PC-9 (cell line): ENCODE results near the gene FAM180B. TPM values are rescaled to one million over a fixed set of nuclear protein-coding genes. Genes with fewer than 3 reads are reported as not detected.
A peak's percentile ranks its signal among the peaks of the same experiment; 100 is the strongest.
"Not testable (repeated sequence)": the region's sequence is repeated elsewhere in the genome, so short reads cannot be mapped to it uniquely, and the experiment has no call there.

ENCODE experiments used
- BruUV-seq: library from RNA; stranded (reverse); fragments of 400-500 nt; replicated peaks from 2 replicates; lab custom pipeline; 2021; lab: Mats Ljungman, UMichigan
- CTCF ChIA-PET: fragments of 300-600 bp; sonication (Branson Sonifier 250); formaldehyde crosslinking; loops from one replicate; lab custom pipeline; 2022; ENCODE audit warnings: antibody characterized with exemption; lab: Charles Lee
- POLR2A ChIA-PET: fragments of 300-600 bp; sonication (Branson Sonifier 250); formaldehyde crosslinking; loops from one replicate; lab custom pipeline; 2022; ENCODE audit warnings: antibody characterized with exemption; ENCODE audit not compliant: unreplicated experiment; lab: Charles Lee
- DNase-seq, 2 experiments: peaks; one replicate each; pipeline versions ENCODE4 v3.0.0 to v3.0.0-alpha.2; 2015 to 2022; ENCODE audit warnings: mixed read lengths in 1 of 2
- H2AFZ ChIP-seq: fragments of 200-600 bp; sonication (generic); 2 replicates; pipeline ENCODE4 v1.8.1; 2017; ENCODE audit warnings: antibody characterized with exemption
- H3F3A ChIP-seq: fragments of 200-600 bp; sonication (generic); 2 replicates; pipeline ENCODE4 v1.8.1; 2017; ENCODE audit warnings: antibody characterized with exemption, mild to moderate bottlenecking, low read depth; ENCODE audit not compliant: insufficient read depth
- H3K27ac ChIP-seq: fragments of 200-600 bp; sonication (generic); 2 replicates; pipeline ENCODE4 v1.6.1; 2016; ENCODE audit warnings: mixed run types
- H3K27me3 ChIP-seq: fragments of 200-600 bp; sonication (generic); 2 replicates; pipeline ENCODE4 v1.6.1; 2016; ENCODE audit warnings: low read depth, mixed run types; ENCODE audit not compliant: insufficient read depth
- H3K36me3 ChIP-seq: fragments of 200-600 bp; sonication (generic); 2 replicates; pipeline ENCODE4 v1.6.1; 2016; ENCODE audit warnings: low read depth, mixed run types
- H3K4me1 ChIP-seq: fragments of 200-600 bp; sonication (generic); replicated peaks from 2 replicates; pipeline ENCODE4 v1.6.1; 2016; ENCODE audit warnings: mixed run types; ENCODE audit not compliant: insufficient read depth
- H3K4me2 ChIP-seq: fragments of 200-600 bp; sonication (generic); 2 replicates; pipeline ENCODE4 v1.6.1; 2017; ENCODE audit warnings: mixed run types
- H3K4me3 ChIP-seq: fragments of 200-600 bp; sonication (generic); 2 replicates; pipeline ENCODE4 v1.6.1; 2016; ENCODE audit warnings: mixed run types
- H3K79me2 ChIP-seq: fragments of 200-600 bp; sonication (generic); 2 replicates; pipeline ENCODE4 v1.6.1; 2017; ENCODE audit warnings: low read depth, mixed run types
- H3K9me2 ChIP-seq: fragments of 200-600 bp; sonication (generic); 2 replicates; pipeline ENCODE4 v1.8.1; 2017; ENCODE audit warnings: mild to moderate bottlenecking; ENCODE audit not compliant: insufficient read depth
- H3K9me3 ChIP-seq: fragments of 200-600 bp; sonication (generic); 2 replicates; pipeline ENCODE4 v1.8.1; 2016; ENCODE audit warnings: low read depth; ENCODE audit not compliant: insufficient read depth
- H4K20me1 ChIP-seq: fragments of 200-600 bp; sonication (generic); 2 replicates; pipeline ENCODE4 v1.8.1; 2017; ENCODE audit not compliant: insufficient read depth
- EZH2 ChIP-seq: fragments of 200-600 bp; sonication (generic); IDR thresholded peaks from 2 replicates; pipeline ENCODE4 v1.8.0; 2017; ENCODE audit warnings: antibody characterized with exemption, low read depth
- intact Hi-C: fragments of 100-400 bp; cut with micrococcal nuclease; formaldehyde crosslinking; loops from one replicate; pipeline ENCODE4 v1.10.0; 2022; ENCODE audit not compliant: unreplicated experiment
- total RNA-seq: library from RNA; stranded (reverse); gene quantifications from 2 replicates; pipeline ENCODE4 v1.2.3, GENCODE V29; 2021
- TF ChIP-seq, protein P1 (sequence below): fragments of 200-600 bp; sonication (generic); conservative IDR thresholded peaks from 2 replicates; pipeline ENCODE4 v1.6.1; 2017; ENCODE audit warnings: mixed run types, antibody characterized with exemption, mild to moderate bottlenecking, moderate library complexity

FAM180B gene
- total RNA-seq, 1 experiment from 2014 or later = not detected

DNA sequence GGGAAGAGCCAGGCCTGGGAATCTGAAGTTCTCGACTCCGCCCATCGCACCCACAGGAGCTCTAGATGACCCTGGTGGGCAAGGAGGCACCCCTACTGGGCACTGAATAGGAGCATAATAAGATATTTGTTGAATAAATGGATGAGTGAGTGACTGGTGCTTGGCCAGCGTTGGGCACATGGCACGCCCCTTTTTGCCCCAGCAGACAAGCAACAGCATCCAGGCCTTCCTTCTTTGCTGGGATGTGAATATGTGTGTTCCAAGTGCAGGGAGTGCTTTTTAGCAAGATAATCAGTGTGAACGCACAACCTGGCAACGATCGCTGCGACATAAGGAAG is 33.1 kb upstream of the FAM180B start:
- Histone ChIP-seq H3K9me2 (0 out of 2 replicates have a peak, but pooled peaks cover 5% of the 10 kb centered on the region), H3K9me3 (no peaks in the 10 kb centered on the region), H3K79me2 (peaks cover 43% of the 10 kb centered on the region), H3F3A (peaks cover 33% of the 10 kb centered on the region; the same call in 1 of the 2 replicates), H2AFZ (peak overlapping the region; percentile 60), H3K4me3 (peak overlapping the region; percentile 80), H3K36me3 (peaks cover 20% of the 10 kb centered on the region), H3K4me2 (peak overlapping the region; percentile 97), H3K27ac (peak overlapping the region; percentile 28; the same call in 1 of the 2 replicates), H3K27me3 (no peaks in the 10 kb centered on the region), H3K4me1 (peaks cover 24% of the 10 kb centered on the region), H4K20me1 (peaks cover 27% of the 10 kb centered on the region)
- no TSS peak for BruUV-seq
- ChIA-PET POLR2A (interaction anchor here (0.5 to 0.6 kb wide), 3 partner anchors 105 to 296 kb away, joined by 4 to 14 read pairs (median 6); no protein-coding TSS in a partner anchor), CTCF (interaction anchor here (0.5 to 0.9 kb wide), 15 partner anchors 10 to 496 kb away, joined by 3 to 11 read pairs (median 4); no protein-coding TSS in a partner anchor)
- TF ChIP-seq EZH2 = no peak
- TF ChIP-seq, protein P1, sequence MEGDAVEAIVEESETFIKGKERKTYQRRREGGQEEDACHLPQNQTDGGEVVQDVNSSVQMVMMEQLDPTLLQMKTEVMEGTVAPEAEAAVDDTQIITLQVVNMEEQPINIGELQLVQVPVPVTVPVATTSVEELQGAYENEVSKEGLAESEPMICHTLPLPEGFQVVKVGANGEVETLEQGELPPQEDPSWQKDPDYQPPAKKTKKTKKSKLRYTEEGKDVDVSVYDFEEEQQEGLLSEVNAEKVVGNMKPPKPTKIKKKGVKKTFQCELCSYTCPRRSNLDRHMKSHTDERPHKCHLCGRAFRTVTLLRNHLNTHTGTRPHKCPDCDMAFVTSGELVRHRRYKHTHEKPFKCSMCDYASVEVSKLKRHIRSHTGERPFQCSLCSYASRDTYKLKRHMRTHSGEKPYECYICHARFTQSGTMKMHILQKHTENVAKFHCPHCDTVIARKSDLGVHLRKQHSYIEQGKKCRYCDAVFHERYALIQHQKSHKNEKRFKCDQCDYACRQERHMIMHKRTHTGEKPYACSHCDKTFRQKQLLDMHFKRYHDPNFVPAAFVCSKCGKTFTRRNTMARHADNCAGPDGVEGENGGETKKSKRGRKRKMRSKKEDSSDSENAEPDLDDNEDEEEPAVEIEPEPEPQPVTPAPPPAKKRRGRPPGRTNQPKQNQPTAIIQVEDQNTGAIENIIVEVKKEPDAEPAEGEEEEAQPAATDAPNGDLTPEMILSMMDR = no peak; the same call in 1 of the 2 replicates
- intact Hi-C loops = loop anchor here (1.0 to 5.0 kb wide), 4 partner anchors 11 to 126 kb away; partner anchors contain the start of gene PSMC3
- DNase-seq = no peak

DNA sequence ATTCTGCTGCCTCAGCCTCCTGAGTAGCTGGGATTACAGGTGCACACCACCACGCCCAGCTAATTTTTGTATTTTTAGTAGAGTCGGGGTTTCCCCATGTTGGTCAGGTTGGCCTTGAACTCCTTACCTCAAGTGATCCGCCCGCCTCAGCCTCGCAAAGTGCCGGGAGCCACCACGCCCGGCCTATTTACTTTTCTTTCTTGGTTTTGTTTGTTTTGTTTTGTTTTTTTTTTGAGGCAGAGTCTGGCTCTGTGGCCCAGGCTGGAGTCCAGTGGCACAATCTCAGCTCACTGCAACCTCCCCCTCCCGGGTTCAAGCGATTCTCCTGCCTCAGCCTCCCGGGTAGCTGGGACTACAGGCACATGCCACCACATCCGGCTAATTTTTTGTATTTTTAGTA is 29.5 kb upstream of the FAM180B start:
- H3K4me1 ChIP-seq = peaks cover 14% of the 10 kb centered on the region
- DNase-seq, H3K4me3 ChIP-seq, H3K36me3 ChIP-seq, H3K9me2 ChIP-seq, H2AFZ ChIP-seq, H3K4me2 ChIP-seq, intact Hi-C loops, H3K27me3 ChIP-seq, H3K9me3 ChIP-seq, H3K27ac ChIP-seq, BruUV-seq, H4K20me1 ChIP-seq, POLR2A ChIA-PET: not testable (repeated sequence)
- H3F3A ChIP-seq = peaks cover 29% of the 10 kb centered on the region; the same call in 1 of the 2 replicates
- CTCF ChIA-PET = interaction anchor here (0.7 kb wide), 1 partner anchor 53 kb away, joined by 3 read pairs; no protein-coding TSS in a partner anchor
- peaks cover 12% of the 10 kb centered on the region for H3K79me2 ChIP-seq

DNA sequence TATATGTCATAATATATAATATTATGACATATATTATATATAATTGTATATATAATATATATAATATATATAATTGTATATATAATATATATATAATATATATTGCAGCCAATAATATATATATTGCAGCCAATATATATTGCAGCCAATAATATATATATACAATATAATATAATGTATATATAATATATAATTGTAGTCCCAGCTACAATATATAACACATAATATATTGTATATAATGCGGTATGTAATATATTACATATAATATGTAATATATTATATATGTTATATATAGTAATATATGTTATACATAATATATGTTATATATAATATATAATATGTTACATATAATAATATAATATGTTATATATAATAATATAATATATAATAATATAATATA is 27.8 kb upstream of the FAM180B start:
- intact Hi-C loops = no loop called here
- Histone ChIP-seq H4K20me1 (no peaks in the 10 kb centered on the region), H3K4me3 (no peak overlapping the region), H3K4me2 (no peak overlapping the region), H3K27me3 (no peaks in the 10 kb centered on the region), H3K36me3 (no peaks in the 10 kb centered on the region), H2AFZ (no peak overlapping the region), H3K4me1 (peaks cover 9% of the 10 kb centered on the region), H3K9me3 (no peaks in the 10 kb centered on the region), H3F3A (peaks cover 32% of the 10 kb centered on the region), H3K9me2 (no peaks in the 10 kb centered on the region), H3K79me2 (peaks cover 6% of the 10 kb centered on the region; the same call in 1 of the 2 replicates), H3K27ac (no peak overlapping the region)
- BruUV-seq = no TSS peak
- no peak for DNase-seq
- TF ChIP-seq EZH2 = no peak
- TF ChIP-seq, protein P1 = no peak
- ChIA-PET POLR2A (no interaction called here), CTCF (no interaction called here)
